Coronary artery (tissue), 2 donors: ENCODE measurements around the gene MIB2.
"Not testable (repeated sequence)": the region's sequence is repeated elsewhere in the genome, so short reads cannot be mapped to it uniquely, and the experiment has no call there.

Experiments used
- DNase-seq: peaks from one replicate; pipeline ENCODE4 v3.0.0-alpha.2; 2017; ENCODE audit warnings: low spot score
- H3K27ac ChIP-seq, 2 donors: fragments of 200-600 bp; sonication (generic); one replicate each; pipeline ENCODE4 v1.5.1; 2016 to 2019
- H3K4me3 ChIP-seq: fragments of 200-600 bp; sonication (generic); 2 replicates; pipeline ENCODE4 v1.5.1; 2016; ENCODE audit warnings: mild to moderate bottlenecking, moderate library complexity
- TF ChIP-seq, protein P1 (sequence below): fragments of 200-600 bp; sonication (generic); IDR thresholded peaks from one replicate; pipeline ENCODE4 v1.5.1; 2019; ENCODE audit warnings: antibody characterized with exemption

The MIB2 gene

DNA sequence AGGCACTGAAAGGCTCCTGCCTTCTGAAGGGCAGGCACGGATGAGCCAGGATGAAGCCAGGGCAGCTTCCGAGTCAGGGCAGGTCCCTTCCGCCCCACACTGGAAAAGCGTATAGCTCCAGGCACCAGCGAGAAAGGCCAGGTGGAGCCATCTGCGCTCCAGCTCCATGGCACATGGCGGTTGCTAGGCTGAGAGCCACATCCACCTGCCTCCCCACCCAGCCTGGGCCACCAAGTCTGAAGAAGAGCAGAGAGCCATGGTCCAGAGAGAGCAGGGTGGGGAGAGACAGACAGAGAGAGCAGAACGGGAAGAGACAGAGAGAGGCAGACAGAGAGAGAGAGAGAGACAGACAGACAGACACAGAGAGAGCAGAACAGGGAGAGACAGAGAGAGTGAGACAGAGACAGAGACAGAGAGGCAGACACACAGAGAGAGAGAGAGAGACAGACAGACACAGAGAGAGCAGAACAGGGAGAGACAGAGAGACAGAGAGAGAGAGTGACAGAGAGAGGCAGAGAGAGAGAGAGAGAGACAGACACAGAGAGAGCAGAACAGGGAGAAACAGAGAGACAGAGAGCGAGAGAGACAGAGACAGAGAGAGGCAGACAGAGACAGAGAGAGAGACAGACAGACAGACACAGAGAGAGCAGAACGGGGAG lies 20.6 kb upstream of the MIB2 start:
- no peak for DNase-seq
- H3K27ac ChIP-seq = no peak overlapping the region
- TF ChIP-seq, protein P1, sequence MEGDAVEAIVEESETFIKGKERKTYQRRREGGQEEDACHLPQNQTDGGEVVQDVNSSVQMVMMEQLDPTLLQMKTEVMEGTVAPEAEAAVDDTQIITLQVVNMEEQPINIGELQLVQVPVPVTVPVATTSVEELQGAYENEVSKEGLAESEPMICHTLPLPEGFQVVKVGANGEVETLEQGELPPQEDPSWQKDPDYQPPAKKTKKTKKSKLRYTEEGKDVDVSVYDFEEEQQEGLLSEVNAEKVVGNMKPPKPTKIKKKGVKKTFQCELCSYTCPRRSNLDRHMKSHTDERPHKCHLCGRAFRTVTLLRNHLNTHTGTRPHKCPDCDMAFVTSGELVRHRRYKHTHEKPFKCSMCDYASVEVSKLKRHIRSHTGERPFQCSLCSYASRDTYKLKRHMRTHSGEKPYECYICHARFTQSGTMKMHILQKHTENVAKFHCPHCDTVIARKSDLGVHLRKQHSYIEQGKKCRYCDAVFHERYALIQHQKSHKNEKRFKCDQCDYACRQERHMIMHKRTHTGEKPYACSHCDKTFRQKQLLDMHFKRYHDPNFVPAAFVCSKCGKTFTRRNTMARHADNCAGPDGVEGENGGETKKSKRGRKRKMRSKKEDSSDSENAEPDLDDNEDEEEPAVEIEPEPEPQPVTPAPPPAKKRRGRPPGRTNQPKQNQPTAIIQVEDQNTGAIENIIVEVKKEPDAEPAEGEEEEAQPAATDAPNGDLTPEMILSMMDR = no peak
- H3K4me3 ChIP-seq = no peak overlapping the region

DNA sequence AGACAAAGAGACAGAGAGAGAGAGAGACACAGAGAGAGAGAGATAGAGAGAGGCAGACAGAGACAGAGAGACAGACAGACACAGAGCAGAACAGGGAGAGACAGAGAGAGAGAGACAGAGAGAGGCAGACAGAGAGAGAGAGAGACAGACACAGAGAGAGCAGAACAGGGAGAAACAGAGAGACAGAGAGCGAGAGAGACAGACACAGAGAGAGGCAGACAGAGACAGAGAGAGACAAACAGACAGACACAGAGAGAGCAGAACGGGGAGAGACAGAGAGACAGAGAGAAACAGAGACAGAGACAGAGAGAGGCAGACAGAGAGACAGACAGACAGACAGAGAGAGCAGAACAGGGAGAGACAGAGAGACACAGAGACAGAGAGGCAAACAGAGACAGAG lies 20.0 kb upstream of the MIB2 start:
- not testable (repeated sequence) for DNase-seq, H3K4me3 ChIP-seq

DNA sequence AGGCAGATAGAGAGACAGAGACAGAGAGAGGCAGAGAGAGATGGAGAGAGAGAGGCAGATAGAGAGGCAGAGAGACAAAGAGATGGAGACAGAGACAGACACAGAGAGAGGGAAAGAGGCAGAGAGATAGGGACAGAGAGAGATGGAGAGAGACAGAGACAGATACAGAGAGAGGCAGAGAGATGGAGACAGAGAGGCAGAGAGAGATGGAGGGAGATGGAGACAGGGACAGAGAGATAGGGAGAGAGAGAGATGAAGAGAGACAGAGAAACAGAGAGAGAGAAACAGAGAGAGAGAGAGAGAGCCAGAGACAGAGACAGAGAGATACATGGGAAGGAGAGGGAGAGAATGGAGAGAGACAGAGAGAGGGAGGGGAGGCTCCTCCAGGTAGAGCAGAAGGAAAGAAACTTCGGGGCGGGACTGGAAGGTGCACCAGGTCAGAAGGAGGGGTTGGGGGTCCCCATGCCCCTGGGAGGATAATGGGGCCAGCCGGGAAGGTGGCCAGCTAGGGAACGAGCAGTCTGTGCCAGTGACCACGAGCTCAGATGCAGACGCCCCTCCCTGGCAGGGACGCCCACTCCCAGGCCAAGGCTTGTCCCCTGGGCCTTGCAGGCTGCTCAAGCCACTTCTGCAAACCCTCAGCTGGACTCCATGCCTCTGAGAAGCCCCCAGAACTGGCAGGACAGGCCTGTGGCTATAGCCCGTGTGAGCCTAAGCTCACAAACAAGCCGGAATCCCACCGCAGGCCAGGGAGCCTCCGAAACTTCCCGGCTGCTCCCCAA lies 18.6 kb upstream of the MIB2 start:
- TF ChIP-seq, protein P1 = no peak
- no peak for DNase-seq
- Histone ChIP-seq H3K4me3 (no peak overlapping the region), H3K27ac (no peak overlapping the region)

More for the DNA sequence above, 20.0 kb upstream of the MIB2 start:
- H3K27ac ChIP-seq = not testable (repeated sequence)

DNA sequence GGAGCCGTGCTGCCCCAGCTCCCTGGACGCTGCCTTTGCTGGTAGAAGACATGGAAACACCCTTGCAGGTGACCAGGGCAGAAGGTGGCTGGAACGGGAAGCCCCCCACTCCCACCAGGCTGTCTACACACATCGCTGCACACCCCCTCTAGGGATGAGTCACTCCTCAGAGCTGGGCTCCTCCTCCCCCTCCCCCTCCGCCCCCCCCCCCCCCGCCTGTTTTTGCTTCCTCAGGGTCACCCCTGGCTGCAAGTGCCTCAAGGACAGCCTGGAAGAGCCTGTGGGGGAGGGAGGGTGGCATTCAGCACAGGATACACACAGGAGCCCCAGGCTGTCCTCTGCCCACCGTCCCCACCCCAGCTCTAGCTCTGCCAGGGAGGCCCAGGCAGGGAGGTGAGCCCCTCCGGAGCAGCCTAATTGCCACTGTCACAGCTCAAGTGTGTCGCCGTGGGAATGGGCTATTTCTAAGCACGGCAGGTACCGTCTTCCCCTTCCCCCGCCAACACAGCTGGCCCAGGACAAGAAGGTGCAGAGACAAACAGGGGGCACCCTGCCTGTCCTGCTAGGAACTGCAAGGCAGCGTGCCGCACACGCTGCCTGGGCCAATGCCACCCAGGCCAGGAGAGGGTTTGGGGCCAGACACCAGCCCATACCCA lies 17.9 kb upstream of the MIB2 start:
- TF ChIP-seq, protein P1 = no peak
- H3K4me3 ChIP-seq = no peak overlapping the region
- H3K27ac ChIP-seq = no peak overlapping the region
- no peak for DNase-seq

GRCh38 chr1:1598051-1598719 lies 17.1 kb upstream of the MIB2 start:
- H3K4me3 ChIP-seq = no peak overlapping the region
- H3K27ac ChIP-seq = no peak overlapping the region
- DNase-seq = no peak
- TF ChIP-seq, protein P1 = no peak

DNA sequence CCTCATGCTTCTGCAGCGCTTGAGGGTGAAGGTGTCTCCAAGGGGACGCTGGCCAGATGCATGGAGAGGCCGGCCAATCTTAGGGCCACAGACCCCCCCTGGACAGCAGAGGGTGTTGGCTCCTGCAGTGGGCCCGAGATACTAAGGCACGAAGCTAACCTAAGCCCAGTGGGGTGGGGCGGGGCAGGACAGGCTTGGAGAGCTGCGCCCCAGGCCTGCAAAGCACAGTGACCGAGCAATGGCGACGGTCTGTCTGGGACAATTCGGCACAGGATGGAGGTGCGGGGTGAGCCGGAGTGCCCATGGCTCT lies 16.6 kb upstream of the MIB2 start:
- Histone ChIP-seq H3K27ac (no peak overlapping the region), H3K4me3 (no peak overlapping the region)
- DNase-seq = no peak
- TF ChIP-seq, protein P1 = no peak
